Fibroblast of lung (primary cell): ENCODE data around the gene SNAP29.

Experiments used
- EZH2 ChIP-seq: IDR thresholded peaks from 2 replicates; pipeline ENCODE4 v1.5.1; 2012; ENCODE audit warnings: low read length, control low read depth, mild to moderate bottlenecking; ENCODE audit errors: missing control alignments
- TF ChIP-seq, protein P1 (sequence below), 2 donors: IDR thresholded peaks in 1 of 2; conservative IDR thresholded peaks in 1 of 2; 1 replicate in 1 of 2; 2 replicates in 1 of 2; pipeline ENCODE4 v1.5.1; 2011 to 2012; ENCODE audit warnings: low read length in 2 of 2, control low read depth in 1 of 2, inconsistent platforms in 1 of 2, low read depth in 1 of 2, mild to moderate bottlenecking in 1 of 2

GRCh38 chr22:20863366-20863765, 4.6 kb downstream of the SNAP29 start:
- TF ChIP-seq, protein P1, sequence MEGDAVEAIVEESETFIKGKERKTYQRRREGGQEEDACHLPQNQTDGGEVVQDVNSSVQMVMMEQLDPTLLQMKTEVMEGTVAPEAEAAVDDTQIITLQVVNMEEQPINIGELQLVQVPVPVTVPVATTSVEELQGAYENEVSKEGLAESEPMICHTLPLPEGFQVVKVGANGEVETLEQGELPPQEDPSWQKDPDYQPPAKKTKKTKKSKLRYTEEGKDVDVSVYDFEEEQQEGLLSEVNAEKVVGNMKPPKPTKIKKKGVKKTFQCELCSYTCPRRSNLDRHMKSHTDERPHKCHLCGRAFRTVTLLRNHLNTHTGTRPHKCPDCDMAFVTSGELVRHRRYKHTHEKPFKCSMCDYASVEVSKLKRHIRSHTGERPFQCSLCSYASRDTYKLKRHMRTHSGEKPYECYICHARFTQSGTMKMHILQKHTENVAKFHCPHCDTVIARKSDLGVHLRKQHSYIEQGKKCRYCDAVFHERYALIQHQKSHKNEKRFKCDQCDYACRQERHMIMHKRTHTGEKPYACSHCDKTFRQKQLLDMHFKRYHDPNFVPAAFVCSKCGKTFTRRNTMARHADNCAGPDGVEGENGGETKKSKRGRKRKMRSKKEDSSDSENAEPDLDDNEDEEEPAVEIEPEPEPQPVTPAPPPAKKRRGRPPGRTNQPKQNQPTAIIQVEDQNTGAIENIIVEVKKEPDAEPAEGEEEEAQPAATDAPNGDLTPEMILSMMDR (conservative IDR thresholded peaks at IDR 0.05 in 1 of 2, IDR thresholded peaks at IDR 0.05 in 1 of 2; ENCODE audit: low read depth in 1 of 2, low read length in 2 of 2) = no peak
- no peak for TF ChIP-seq EZH2
